GM18511 (cell line): ENCODE measurements around the gene ZNHIT2.

Experiments
- ATAC-seq: cut with Tn5 transposase; IDR thresholded peaks from one replicate; pipeline ENCODE4 v1.9.1; 2021; ENCODE audit warnings: mild to moderate bottlenecking, moderate library complexity; ENCODE audit not compliant: unreplicated experiment

Gene ZNHIT2

DNA sequence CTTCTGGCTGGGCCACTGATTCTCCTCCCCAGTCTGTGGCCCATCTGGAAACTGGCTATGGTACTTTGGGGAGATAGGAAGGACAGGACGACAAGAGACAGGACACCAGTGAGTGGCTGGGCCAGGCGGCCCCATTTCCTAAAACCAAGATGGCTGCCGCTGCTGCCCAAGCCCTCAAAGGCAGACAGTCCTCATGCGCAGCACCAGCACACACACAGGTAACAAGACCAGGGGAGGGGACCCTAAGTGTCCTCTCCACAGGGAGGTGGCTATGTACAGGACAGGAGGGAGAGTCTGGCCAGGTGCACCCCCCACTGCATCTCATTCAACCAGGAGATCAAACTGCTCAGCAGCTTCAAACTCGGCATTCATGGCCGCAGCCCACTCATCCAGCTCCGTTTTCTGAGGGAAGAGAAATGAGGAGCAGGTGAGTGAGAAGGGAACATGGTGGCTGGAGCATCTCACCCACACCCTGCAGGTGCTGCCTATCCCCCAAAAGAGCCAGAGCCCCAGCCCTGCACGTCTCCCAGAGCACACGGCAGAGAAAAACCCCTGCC lies 38.6 kb downstream of the ZNHIT2 start:
- ATAC-seq = no peak

DNA sequence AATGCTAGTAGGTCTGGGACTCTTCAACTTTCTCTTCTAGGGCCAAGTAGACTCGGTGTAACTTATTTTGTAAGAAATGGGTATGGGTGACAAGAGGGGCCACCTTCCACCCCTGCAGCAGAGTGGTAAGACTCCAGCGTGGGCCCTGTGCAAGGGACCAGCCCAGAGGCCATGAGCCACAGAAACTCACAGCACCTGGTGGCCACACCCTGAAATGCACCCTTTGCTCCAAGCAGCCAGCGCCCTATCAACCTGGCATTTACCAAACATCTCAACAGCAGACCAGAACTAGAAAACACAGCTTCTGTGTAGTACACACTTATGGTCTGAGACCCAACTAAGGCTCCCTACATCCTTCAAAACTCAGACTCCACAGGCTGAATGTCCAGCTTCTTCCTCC lies 39.4 kb downstream of the ZNHIT2 start:
- no peak for ATAC-seq

DNA sequence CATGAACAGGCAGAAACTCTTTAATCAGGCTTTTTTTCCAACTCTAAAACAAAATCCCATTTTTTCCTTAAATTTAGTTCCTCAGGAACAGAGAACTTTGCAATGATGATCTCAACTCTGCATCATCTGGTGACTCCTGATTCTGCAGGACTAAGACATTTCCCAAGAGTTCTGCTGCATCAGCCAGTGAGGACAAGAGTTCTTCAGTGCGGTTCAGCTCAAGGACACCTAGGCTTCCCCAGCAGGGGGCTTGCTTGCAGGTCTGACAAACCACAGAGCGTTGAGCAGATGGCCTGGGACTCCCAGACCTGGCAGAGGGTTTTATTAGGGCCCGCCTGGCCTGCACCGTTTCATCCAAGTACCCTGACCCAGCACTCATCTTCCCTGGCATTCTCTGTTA lies 40.0 kb downstream of the ZNHIT2 start:
- ATAC-seq = no peak

DNA sequence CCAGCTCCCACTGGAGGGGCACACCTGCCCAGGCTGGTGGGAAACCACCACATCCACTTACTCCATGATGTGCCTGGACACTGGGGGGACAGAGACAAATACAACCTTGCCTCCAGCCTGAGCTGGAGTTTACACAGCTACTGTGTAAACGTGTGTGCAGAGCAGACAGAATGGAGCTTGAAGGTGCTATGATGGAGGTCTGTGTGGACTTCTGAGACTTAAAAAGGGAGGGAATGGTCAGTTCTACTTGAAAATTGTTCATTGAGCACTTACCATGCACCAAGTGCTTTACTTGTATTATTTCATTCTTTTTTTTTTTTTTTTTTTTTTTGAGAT lies 44.9 kb downstream of the ZNHIT2 start:
- no peak for ATAC-seq

DNA sequence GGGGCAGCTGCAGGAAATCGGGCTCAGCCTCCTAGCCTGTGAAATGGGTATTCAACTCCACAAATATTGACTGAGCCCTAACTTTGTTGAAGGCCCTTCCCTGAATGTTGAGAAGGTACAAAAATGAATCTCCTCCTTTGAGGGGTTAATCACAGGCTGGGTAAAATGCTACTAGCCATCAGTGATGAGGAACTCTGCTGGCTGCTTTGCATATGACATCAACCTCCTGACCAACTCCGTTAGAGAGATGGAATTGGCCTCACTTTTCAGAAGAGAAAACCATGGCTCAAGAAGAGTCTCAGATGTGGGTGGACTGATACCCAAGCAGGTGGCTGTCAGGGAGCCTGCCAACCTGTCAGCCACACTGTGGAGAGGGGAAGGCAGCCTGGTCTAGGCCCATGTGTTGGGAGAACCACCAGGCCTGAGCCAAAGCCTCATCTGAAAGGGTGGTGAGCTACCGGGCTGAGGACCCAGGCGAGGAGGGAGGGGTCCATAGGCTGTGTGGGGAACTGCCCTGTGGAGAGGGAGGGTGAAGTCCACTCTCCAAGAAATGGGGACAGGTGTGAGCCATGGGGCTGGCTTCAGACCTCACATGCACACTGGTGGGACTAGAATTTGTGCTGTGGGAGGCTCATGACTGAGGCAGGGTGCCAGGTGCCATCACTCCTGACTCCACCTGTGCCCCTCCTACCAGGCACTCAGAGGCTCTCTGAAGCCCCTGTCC lies 45.4 kb downstream of the ZNHIT2 start:
- ATAC-seq = no peak

DNA sequence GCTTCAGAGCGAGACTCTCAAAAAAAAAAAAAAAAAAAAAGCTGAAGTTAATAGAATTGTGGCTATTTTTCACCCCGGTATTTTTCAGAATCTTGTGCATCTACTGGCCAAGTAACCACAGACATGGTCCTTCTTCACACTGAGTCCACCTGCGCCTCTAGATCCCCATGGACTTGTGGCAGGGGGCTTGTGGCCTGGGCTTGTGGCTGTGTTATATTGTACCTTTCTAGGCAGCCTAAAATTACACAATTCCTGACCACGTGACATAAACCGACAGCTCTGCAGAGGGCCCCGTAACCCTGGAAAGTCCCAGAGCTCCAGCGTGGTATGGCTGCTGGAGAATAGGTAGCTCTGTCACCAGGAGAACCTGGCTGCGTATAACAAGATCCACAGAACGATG lies 48.3 kb downstream of the ZNHIT2 start:
- ATAC-seq = no peak

DNA sequence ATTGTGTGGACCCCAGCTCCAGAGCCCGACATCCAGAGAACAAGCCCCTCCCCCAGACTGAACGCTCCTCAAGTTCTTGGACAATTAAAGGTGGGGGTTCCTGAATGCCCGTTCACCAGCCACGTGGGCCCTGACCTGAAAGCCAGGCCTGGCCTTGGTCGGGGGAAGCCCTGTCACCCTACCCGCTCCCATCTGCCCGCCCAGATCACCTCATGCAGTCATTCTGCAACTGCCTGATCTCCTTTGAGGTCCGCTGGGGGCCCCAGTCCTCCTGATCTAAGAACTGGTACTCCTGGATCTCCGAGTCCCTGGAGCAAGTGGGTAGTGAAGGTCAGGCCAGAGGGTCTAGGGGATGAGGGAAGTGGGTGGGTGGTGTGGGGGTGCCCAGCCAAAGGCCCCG lies 50.1 kb downstream of the ZNHIT2 start:
- no peak for ATAC-seq

DNA sequence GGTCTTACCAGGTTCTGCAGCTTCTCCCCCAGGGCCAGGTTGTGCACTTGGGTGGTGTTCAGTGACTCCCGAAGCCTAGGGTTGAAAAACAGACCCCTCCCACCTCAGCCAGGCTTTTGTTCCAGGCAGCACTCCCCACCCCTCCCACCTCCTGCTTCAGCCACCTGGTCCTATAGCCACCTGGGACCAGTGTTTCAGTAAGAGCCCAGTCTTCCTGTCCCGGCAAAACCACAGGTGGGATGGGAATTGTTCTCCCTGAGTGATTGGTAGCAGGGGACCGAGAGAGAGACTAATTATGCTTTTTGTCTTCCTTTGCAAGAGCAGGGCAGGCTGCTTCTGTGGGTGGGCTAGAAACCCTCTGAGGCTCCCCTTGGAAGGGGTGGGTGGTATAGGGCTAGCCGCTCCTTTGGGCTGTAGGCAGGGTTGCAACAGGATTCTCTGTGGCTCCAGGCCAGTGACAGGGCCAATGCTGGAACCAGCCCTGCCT lies 50.7 kb downstream of the ZNHIT2 start:
- no peak for ATAC-seq
